HPDE6-E6E7 (cell line): ENCODE results near the gene RXYLT1.

Experiments
- DNase-seq: peaks from one replicate; pipeline ENCODE4 v3.0.0; 2011; ENCODE audit warnings: missing footprints; ENCODE audit errors: extremely low spot score

Gene RXYLT1

GRCh38 chr12:63843254-63843720, 63.6 kb downstream of the RXYLT1 start:
- DNase-seq = no peak

- DNase-seq = peak; percentile 83
Observed at GRCh38 chr12:63843721-63844390, 64.1 kb downstream of the RXYLT1 start.

- peak; percentile 22 for DNase-seq
Observed at GRCh38 chr12:63844391-63845341, 65.0 kb downstream of the RXYLT1 start, which contains the start of gene SRGAP1. SRGAP1 (plus strand) TSS chr12:63844700; CDS start chr12:63844817, 117 bp downstream.

DNA sequence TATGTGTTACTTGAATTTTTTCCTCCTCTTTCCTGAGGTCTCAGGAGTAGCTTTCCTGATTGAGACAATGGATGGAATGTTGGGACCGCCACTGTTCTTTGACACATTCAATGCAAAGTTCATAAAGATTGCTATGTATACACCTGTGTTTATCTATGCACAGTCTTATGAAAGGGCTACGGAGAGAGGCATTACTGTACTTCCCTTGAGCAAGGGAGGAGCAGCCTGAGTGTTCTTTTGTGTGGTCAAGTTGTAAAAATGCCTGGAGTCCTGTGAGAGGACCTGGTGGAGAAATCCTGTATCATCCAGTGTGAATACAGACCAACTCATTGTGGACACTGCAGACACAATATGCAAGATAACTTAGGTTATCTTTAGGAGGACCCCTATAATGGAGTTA, 66.0 kb downstream of the RXYLT1 start:
- peak; percentile 15 for DNase-seq

GRCh38 chr12:63846238-63846967, 66.7 kb downstream of the RXYLT1 start:
- DNase-seq = no peak

GRCh38 chr12:63848450-63848849, 68.7 kb downstream of the RXYLT1 start:
- no peak for DNase-seq

DNA sequence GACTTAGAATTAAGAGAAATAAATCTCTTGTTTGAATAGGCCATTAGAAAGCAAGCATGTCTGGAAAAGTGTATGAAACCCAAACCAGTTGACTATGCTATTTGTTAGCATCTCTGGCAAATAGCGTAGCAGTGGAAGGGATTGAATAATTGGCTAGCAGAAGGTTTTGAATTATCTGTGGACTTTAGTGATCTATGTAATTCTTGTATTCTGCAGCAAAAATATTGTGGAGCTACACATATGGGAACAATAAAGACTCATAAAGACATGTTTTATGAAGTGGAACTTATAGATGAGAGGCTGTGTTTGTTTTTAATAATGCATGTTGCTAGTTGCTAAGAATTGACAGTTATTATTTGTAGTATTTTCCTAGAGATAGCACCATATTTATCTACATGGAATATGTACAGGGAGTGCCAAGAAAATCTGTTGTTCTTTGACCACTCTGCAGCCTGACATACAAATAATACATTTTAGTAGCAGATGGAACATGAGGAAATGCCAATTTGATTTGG, 69.5 kb downstream of the RXYLT1 start:
- DNase-seq = no peak

DNA sequence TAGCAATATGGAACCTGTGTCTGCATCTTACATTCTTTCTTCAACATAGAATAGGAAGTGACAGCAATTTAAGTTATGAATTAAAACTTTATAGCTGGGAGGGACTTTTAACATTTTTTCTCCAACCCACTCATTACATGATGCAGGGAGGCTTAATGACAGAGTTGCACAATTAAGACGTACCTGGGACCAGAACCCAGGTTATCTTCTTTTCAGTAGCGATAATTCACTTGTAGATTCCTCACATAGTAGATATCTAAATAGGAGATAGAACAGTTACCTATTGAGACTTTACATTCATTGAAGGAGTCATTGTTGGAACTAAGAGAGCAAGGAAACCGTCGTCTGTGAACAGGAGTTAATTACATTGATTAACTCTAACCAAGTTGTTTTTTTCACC, 69.9 kb downstream of the RXYLT1 start:
- no peak for DNase-seq

DNA sequence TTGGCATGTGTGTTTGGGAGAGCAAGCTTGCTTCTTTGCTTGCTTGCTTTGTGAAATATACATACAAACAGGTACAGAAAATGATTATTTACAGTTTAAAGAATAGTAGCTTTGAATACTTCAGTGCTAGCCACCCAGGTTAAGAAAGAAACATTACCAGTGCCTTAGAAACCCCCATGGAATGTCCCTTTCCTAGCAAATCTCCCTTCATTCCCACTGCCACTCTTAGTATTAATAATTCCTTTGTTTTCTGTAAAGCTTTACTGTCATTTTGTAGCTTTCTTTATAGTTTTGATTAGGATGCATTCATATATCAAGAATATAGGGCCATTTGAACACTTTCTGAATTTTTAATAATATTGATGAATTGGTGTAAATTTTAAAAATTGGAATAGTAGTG, 74.3 kb downstream of the RXYLT1 start:
- DNase-seq = no peak

GRCh38 chr12:63855299-63855698, 75.6 kb downstream of the RXYLT1 start:
- no peak for DNase-seq

- no peak for DNase-seq
Observed at GRCh38 chr12:63857771-63858670, 78.3 kb downstream of the RXYLT1 start.
